Activated T-helper 9 cell treated with anti-CD3 and anti-CD28 coated beads, Interleukin-2, amount 50 U/mL, for 16 hours (primary cell): ENCODE results near the gene ARHGAP22.

ENCODE experiments used
- DNase-seq: peaks from one replicate; pipeline ENCODE4 v3.0.0-alpha.2; 2020; ENCODE audit warnings: low read depth

ARHGAP22 gene

GRCh38 chr10:48496831-48497779 is 107.8 kb downstream of the ARHGAP22 start:
- DNase-seq, result no peak

DNA sequence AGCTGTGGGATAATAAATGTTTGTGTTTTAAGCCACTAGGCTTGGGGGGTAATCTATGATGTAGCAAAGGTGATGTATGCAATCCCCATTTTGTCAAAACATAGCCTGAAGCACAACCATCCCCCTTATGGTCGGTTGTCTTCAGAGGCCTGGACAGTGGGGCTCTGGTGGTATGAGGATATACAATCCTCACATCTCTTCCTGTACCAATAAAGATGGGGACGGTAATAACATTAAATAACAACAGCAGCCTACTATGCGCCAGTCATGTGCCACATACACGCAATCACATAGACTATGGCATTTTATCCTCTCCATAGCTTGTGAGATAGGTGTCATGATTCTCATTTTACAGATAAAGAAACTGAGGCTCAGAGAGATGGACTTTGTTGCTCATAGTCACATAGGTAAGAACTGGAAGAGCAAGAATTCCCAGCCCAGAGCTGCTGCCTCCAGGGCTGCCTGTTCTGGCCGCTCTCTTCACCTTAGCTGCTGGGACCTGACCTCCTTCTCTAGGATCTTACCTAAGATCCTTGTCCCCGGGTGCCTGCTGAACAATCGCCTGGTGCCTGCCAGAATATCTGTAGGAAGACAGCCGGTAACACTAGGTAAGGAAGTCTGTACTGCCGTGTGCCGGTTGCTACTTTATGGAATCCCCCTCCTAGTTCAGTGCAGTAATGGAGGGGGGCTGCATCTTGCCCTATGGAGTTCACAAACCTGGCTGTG is 108.6 kb downstream of the ARHGAP22 start:
- no peak for DNase-seq

- no peak for DNase-seq
Observed at GRCh38 chr10:48495282-48496045, 109.4 kb downstream of the ARHGAP22 start.

DNA sequence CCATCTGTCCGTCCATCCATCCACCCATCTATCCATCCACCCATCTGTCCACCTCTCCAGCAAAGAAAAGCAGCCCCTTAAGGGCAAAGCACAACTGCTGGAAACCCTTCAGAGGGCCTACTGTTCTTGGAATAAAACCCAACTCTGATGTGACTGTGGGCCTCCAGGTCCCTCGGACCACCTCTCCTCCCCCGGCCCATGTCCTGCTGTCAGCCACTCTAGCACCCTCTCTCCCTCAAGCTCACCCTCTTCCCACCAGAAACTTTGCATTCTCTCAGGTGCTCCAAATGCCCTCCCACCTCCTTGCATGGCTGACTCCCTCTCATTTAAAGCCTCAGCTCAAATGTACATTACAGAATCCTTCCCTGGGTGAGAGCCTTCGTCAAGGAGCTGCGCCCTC is 110.3 kb downstream of the ARHGAP22 start:
- no peak for DNase-seq

- no peak for DNase-seq
Observed at GRCh38 chr10:48494073-48494472, 110.8 kb downstream of the ARHGAP22 start.

GRCh38 chr10:48493083-48493871 is 111.6 kb downstream of the ARHGAP22 start:
- no peak for DNase-seq

DNA sequence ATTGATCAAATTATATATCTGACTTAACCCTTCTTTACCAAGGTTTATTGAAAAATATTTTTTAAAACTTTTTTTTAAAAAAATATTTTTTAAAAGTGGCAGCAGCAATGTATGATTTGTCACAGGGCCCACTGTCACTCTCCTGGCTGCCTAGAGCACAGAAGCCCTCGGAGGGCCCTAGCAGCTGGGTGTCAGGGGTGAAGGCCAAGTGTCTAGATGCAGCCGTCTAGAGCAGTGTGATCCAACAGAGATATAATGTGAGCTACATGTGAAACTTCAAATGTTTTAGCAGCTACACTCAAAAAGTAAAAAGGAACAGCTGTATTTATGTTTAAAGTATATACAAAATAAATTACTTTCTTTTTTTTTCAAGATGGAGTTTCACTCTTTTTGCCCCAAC is 112.7 kb downstream of the ARHGAP22 start:
- DNase-seq, result no peak

DNA sequence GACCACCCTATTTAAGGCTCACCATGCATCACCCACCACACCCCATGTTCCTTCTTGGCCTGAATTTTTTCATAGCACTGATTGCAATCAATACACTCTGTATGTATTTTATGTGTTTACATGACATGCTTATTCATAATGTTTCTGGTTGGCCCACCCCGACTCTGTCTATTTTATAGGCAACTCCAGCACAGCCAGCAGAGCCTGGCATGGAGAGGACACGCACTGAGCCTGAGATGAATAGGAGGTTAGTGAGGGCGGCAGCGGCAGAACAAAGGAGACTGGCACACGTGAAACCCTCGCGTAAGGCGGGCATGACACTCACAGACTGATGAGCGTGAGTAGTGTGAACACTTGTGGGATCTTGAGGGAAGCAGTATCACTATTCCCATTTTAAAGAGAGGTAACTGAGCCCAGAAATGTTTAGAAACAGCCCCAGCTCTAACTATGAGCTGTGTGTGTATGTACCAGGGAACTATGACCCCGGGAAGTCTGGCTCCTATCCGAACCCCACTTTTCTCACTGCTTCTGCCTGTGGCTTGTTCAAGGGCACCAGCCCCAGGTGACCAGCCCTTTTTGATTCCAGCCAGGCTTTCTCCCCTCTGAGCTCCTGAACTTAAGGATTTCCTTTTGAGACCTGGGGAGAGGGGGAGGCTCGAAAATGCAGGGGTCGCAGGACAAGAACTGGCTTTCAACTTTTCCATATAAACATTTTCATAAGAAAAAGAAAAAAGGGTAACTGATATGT is 113.3 kb downstream of the ARHGAP22 start:
- DNase-seq, result no peak

- DNase-seq, result no peak
Observed at GRCh38 chr10:48490946-48491345, 113.9 kb downstream of the ARHGAP22 start.

DNA sequence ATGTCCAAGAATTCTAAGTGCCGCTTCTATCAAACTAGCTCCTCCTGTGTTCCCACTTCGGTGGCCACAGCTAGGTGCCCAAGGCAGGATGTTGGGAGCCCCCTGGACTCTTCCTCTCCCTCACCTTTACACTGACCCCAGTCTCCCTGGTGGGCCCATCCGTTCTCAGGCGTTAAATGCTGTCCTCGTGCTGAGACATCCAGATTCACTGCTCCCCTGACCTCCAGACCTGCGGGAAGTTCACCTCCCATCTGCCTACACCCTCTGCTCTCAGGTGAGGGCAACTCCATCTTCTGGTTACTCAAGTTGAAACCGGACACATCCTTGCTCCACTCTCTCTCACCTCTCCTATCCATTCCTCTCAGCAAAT is 114.3 kb downstream of the ARHGAP22 start:
- DNase-seq, result no peak

GRCh38 chr10:48489099-48489498 is 115.8 kb downstream of the ARHGAP22 start:
- no peak for DNase-seq

- no peak for DNase-seq
Observed at GRCh38 chr10:48487244-48487643, 117.6 kb downstream of the ARHGAP22 start.

- DNase-seq, result no peak
Observed at GRCh38 chr10:48485711-48486110, 119.2 kb downstream of the ARHGAP22 start.

- DNase-seq, result no peak
Observed at GRCh38 chr10:48484911-48485310, 120.0 kb downstream of the ARHGAP22 start.

- DNase-seq, result no peak
Observed at GRCh38 chr10:48482207-48482606, 122.7 kb downstream of the ARHGAP22 start.

- DNase-seq, result no peak
Observed at GRCh38 chr10:48481385-48481784, 123.5 kb downstream of the ARHGAP22 start.

DNA sequence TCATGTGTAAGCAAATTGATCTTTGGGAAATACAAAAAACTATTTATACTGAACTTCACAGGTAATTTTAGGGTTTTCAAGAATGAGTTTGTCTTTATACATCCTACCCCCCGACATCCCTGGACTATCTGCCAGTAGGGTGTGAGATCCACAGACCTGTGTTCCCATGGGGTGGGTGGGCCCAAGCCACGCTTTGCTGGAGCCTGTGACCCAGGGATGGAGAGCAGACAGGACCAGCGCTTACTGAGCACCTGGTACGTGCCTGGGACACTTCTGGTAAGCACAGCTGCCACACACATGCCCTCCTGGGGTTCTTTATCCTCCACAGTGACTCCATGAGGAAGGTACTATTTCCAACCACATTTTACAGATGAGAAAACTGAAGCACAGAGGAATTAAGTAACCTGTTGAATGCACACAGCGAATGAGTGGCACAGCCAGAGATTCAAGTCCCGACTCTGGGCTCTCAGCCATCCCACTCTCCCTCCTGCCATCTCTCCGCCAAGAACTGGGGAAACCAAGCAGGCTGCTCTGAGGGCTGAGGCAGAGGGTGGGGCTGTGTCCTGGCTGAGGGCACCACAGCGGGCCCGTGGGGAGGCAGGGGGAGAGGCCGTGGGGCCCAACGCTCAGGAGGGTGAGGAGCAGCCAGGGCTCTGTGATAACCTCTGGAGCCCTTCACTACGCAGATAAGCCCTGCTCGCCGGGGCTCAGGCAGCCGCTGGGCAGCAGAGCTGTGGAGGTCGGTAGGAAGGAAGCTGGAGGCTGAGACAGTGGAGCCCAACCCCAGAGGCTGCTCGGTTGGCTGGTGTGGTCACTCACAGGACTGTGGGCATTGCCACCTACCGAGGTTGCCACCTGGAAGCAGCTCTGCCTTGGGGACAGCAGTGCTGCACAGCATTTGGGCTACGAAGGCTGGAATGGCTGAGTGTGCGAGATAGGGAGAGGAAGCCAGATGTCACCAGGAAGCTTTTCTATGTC is 124.2 kb downstream of the ARHGAP22 start:
- DNase-seq, result no peak

GRCh38 chr10:48478980-48479811 is 125.7 kb downstream of the ARHGAP22 start:
- no peak for DNase-seq

DNA sequence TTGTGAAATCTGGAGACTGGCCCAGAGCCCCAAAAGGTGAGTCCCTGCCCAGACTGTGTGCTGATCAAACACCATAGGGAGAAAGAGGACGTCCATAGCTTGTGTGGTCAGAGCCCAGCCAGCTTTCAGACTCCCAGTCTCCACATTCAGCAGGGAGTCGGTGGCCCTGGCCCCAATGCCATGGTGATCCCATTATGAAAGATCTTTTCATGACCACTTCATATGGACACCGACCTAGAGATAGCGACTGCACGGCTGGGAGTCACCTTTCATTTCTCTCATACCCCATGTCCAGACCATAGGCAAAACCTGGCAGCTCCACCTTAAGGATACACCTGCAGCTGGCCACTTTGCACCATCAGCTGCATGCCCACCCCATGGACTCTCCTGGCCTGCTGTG is 126.4 kb downstream of the ARHGAP22 start:
- no peak for DNase-seq
